ENCODE results near the gene KCNJ6.

The KCNJ6 gene

GRCh38 chr21:37642493-37642892 is 273.8 kb downstream of the KCNJ6 start:
- peak; percentile 29 for DNase-seq (ENCODE audit: low spot score)

- DNase-seq (ENCODE audit: low spot score), result no peak
Measured at GRCh38 chr21:37639756-37640155, 276.5 kb downstream of the KCNJ6 start.

GRCh38 chr21:37636152-37636860 is 280.0 kb downstream of the KCNJ6 start:
- DNase-seq (ENCODE audit: low spot score), result no peak

GRCh38 chr21:37631319-37632117 is 284.7 kb downstream of the KCNJ6 start:
- DNase-seq (ENCODE audit: low spot score), result no peak

GRCh38 chr21:37630872-37631271 is 285.4 kb downstream of the KCNJ6 start:
- DNase-seq (ENCODE audit: low spot score), result no peak

GRCh38 chr21:37628362-37628761 is 287.9 kb downstream of the KCNJ6 start:
- no peak for DNase-seq (ENCODE audit: low spot score)

GRCh38 chr21:37627561-37627960 is 288.7 kb downstream of the KCNJ6 start:
- no peak for DNase-seq (ENCODE audit: low spot score)

- DNase-seq (ENCODE audit: low spot score), result no peak
Measured at GRCh38 chr21:37627074-37627473, 289.2 kb downstream of the KCNJ6 start.

- DNase-seq (ENCODE audit: low spot score), result no peak
Measured at GRCh38 chr21:37626320-37626719, 289.9 kb downstream of the KCNJ6 start.

GRCh38 chr21:37623689-37624088 is 292.6 kb downstream of the KCNJ6 start:
- DNase-seq (ENCODE audit: low spot score), result no peak

GRCh38 chr21:37623183-37623582 is 293.1 kb downstream of the KCNJ6 start:
- no peak for DNase-seq (ENCODE audit: low spot score)

GRCh38 chr21:37622755-37623154 is 293.5 kb downstream of the KCNJ6 start:
- DNase-seq (ENCODE audit: low spot score), result no peak

GRCh38 chr21:37620401-37620800 is 295.9 kb downstream of the KCNJ6 start:
- DNase-seq (ENCODE audit: low spot score), result no peak

- no peak for DNase-seq (ENCODE audit: low spot score)
Measured at GRCh38 chr21:37619464-37619974, 296.7 kb downstream of the KCNJ6 start.

- no peak for DNase-seq (ENCODE audit: low spot score)
Measured at GRCh38 chr21:37618081-37618480, 298.2 kb downstream of the KCNJ6 start.

- DNase-seq (ENCODE audit: low spot score), result no peak
Measured at GRCh38 chr21:37615962-37616361, 300.3 kb downstream of the KCNJ6 start.

- no peak for DNase-seq (ENCODE audit: low spot score)
Measured at GRCh38 chr21:37614351-37614875, 301.8 kb downstream of the KCNJ6 start.

- DNase-seq (ENCODE audit: low spot score), result no peak
Measured at GRCh38 chr21:37607081-37607480, 309.2 kb downstream of the KCNJ6 start.

- no peak for DNase-seq (ENCODE audit: low spot score)
Measured at GRCh38 chr21:37606549-37606948, 309.7 kb downstream of the KCNJ6 start.

- no peak for DNase-seq (ENCODE audit: low spot score)
Measured at GRCh38 chr21:37605006-37605405, 311.3 kb downstream of the KCNJ6 start.

- no peak for DNase-seq (ENCODE audit: low spot score)
Measured at GRCh38 chr21:37603129-37603528, 313.1 kb downstream of the KCNJ6 start.

- DNase-seq (ENCODE audit: low spot score), result no peak
Measured at GRCh38 chr21:37601915-37602314, 314.3 kb downstream of the KCNJ6 start.

- no peak for DNase-seq (ENCODE audit: low spot score)
Measured at GRCh38 chr21:37601027-37601426, 315.2 kb downstream of the KCNJ6 start.
